OCI-M1 (cell line): ENCODE measurements around the gene SH2D6.
A peak's percentile ranks its signal among the peaks of the same experiment; 100 is the strongest.

ENCODE experiments used
- DNase-seq: peaks from one replicate; lab custom pipeline; 2025; lab: John Stamatoyannopoulos, UW

Gene SH2D6

GRCh38 chr2:85440729-85441128, 22.2 kb downstream of the SH2D6 start:
- DNase-seq, result no peak

DNA sequence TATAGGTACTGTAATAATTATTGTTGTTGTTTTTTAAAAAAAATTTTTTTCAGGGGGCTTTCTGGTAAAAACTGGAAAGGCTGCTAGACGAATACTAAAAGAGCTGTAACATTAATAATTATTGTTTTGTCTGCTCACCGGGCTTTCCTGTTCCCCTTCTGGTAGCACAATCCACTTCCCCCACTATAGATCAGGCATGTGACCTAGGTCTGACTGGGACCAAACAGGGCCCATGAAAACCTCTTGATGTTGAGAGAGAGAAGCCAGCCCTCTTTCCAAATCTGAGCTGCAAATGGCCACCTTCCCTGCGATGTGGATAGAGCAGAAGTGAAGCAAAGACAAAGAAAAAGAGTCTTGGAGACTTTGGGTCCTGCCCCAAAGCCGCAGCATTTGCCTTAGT, 23.4 kb downstream of the SH2D6 start:
- peak; percentile 4 for DNase-seq

- no peak for DNase-seq
These were observed 26.2 kb downstream of the SH2D6 start for GRCh38 chr2:85444629-85445172.

DNA sequence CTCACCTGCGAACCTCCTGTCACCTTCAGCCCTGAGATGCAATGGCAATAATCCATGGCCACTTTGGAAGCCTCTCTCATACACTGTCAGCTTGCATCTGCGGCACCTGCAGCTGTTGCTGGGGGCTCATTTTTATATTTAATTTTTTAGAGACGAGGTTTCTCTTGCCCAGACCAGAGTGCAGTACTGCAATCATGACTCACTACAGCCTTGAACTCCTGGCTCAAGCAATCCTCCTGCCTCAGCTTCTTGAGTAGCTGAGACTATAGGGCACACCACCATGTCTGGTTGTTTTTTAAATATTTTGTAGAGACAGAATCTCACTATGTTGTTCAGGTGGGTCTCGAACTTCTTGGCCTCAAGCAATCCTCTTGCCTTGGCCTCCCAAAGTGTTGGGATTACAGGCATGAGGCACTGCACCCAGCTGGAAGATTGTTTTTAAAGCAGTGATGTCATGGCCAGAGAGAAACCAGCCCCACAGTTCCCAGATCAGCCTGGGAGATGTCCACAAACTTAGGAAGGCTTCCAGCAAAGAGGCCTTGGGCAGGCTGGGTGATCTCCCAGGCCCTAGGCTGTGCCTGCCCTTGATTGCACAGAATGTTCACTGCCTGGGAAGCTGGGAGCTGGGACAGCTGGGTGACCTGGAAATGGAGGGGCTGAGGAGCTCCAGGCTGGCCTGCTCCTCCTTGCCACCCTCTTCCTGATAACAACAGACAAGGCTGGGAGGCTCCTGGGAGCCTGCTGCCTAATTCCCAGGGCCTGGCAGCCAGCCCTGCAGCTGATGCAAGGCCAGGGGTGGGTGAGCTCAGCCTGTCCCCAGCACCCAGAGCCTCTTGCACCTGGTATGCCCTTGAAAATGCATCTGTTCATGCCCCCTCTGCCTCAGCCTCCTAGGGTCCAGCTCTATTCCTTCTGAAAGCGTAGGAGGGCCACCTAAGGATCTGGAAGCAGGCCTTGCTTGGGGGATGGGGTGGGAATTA, 27.1 kb downstream of the SH2D6 start:
- DNase-seq, result peak; percentile 35

- DNase-seq, result no peak
These were observed 28.0 kb downstream of the SH2D6 start for GRCh38 chr2:85446296-85447221.

DNA sequence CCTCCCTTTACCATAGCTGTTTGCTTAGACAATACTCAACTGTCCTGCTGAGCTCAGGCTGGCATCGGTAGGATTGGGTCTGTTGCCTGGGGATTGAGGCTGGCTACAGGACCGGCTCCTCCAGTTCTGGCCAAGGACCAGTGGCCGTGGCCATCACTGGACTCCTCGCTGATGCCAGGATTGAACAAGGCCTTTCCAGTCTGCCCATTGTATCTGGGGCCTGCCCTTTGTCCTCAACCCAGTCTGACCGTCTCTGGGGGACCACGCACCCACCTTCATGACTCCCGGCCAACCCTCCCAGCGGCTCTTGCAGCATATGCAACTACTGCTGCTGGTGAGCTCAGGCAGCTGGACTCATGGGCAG, 28.7 kb downstream of the SH2D6 start:
- no peak for DNase-seq

DNA sequence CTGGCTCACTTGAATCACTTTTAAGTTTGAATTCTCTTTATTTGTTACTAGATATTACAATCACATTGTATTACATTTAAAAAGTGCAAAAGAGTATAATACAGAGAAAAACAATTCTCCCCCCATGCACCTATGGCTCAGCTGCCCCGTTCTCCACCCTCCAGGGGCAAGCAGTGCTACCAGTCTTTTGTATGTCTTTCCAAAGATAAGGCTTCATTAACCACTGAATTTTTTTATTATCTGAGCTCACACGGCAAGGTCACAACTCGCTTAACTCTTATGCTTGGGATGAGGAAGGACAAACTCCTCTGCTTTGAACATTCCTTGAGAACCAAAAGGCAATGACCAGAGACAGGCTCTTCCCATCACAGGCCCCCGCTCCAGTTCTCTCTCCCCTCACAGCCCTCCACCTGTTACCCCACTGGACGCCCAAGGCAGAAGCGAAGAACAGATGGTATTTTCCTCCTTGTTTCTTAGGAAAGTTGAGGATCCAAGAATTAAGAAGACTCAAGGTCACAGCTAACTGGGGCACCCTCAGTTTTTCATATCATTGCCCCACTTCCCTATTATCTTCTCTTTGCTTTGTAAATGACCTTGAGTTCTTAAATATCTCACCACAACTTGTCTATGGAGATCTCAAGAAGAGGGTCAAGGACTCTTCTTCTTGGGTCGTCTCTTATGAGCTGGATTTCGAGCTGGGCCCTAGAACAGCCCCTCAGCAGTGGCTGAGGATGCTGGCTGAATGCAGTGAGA, 30.1 kb downstream of the SH2D6 start:
- no peak for DNase-seq

- DNase-seq, result no peak
These were observed 30.7 kb downstream of the SH2D6 start for GRCh38 chr2:85449214-85449588.

- no peak for DNase-seq
These were observed 33.7 kb downstream of the SH2D6 start for GRCh38 chr2:85452237-85452636.

GRCh38 chr2:85453571-85453970, 35.1 kb downstream of the SH2D6 start:
- no peak for DNase-seq

- peak; percentile 13 for DNase-seq
These were observed 37.1 kb downstream of the SH2D6 start for GRCh38 chr2:85455552-85456090.

DNA sequence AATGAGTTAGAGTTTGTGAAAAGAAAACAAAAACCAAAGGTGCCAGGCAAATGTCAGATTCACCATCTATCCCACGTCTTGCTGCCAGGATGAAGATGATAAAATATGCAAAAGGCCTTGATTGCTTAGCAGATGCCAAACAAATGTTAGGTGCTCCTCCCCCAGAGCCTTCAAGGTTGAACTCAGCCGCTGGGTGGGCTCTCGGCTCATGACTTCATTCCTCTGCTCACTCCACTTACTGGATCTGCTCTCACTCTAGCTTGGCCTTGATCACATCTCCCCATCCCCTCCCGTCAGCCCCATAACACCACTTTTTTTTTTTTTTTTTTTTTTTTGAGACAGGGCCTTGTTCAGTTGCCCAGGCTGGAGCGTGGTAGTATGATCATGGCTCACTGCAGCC, 38.5 kb downstream of the SH2D6 start:
- no peak for DNase-seq

GRCh38 chr2:85457877-85458316, 39.4 kb downstream of the SH2D6 start:
- DNase-seq, result no peak

DNA sequence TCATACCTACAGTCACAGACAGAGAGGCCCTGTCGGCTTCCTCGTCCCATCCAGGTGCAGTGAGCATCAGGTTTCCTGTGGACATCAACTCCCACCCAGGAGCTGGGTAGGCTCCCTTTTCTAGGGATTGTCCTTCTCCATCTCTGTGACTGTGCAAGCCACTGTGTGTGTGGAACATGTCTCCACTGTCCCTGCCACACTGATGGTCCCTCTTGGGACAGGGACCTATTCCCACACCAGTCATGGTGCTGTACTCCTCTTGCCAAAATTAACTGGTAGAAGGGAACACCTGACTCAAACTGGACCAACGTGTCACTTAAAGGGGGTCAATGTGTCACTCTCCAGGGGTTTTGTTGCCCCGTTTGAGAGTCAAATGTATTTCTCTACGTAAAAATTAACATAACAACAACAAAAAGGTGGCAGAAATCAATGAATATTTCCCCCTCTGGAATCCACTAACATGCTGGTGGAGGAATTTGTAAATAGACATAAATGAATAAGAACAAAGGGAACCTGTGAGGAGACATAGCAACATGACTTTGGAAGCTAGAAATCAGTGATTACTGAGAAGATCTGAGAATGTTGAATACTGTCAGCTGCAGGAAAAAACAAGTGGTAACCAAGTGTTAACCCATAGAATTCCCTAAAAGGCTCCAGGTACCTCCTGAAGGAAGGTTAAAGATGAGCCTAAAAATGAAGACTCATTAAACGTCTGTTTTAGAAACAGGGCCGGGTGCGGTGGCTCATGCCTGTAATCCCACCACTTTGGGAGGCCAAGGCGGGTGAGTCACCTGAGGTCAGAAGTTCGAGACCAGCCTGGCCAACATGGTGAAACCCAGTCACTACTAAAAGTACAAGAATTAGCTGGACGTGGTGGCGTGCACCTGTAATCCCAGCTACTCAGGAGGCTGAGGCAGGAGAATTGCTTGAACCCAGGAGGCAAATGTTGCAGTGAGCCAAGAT, 40.4 kb downstream of the SH2D6 start:
- no peak for DNase-seq

DNA sequence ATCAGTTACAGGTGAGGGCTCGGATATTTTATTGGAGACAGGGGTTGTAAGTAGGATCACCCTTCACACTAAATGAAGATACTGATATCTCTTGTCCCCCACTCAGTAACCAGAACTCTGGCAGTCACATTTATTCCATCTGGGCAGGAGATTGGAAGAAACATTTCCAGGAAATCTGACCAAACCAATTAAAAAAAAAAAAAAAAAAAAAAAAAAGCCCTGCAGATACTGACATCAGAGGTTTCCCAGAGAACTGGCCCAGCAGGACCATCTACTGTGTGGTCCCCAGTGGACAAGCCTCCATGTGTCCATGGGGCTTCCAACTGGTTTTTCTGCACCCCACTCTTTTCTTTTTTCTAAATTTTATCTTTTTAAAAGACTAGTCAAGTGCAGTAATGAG, 41.3 kb downstream of the SH2D6 start:
- DNase-seq, result peak; percentile 36

DNA sequence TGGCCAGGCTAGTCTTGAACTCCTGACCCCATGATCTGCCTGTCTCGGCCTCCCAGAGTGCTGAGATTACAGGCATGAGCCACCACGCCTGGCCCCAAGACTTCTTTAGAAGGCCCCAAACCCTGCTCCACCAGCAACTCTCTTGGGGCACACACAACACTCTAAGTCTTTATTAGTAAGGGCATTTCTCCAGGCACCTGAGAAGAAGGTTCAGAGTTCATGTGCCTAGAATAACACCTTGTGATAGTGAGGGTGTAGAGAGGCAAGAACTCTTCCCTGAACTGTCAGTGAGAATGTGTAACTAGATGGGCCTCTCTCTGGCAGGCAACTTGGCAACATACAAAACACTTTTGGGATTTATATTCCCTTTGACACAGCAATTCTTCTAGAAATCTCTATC, 43.8 kb downstream of the SH2D6 start:
- DNase-seq, result no peak

DNA sequence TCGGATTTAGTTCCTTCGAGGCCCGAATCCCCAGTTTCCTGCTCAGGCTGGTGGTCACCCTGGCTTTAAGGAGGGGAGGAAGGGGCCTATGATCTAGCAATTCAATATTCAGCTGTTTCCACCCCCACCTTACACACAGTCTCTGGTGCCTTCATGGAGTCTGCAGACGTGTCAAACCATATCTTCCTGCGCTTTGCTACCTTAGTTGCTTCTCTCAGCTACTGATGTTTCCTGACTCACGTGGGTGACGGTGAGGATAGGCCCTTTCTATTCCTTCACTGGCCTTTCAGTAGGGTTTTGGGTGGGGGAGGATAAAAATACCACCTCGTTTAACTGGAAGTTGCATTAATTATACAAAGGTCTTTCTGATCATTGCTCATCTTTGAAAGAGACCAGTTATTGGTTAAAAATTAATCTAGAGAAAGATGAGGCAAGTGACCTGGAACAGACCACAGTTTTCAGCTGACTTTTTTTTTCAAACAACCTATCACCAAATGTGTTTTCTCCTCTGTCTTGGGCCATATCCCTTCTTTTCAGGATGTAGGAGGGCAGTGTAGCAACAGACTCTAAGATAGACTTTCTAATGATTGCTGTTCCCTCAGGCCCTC, 49.7 kb downstream of the SH2D6 start:
- DNase-seq, result no peak

GRCh38 chr2:85468704-85469349, 50.3 kb downstream of the SH2D6 start:
- no peak for DNase-seq
